H9 (cell line): Measurements from ENCODE around the gene ADORA3. TPM values are rescaled to one million over a fixed set of nuclear protein-coding genes. Genes with fewer than 3 reads are reported as not detected.

Source experiments
- DNase-seq: peaks from one replicate; pipeline ENCODE4 v3.0.0-alpha.2; 2017
- H2AFZ ChIP-seq: one replicate; pipeline ENCODE4 v1.6.1; 2013; ENCODE audit warnings: mild to moderate bottlenecking, low read length, control low read depth, moderate library complexity
- H2AK5ac ChIP-seq: 2 replicates; pipeline ENCODE4 v1.6.1; 2013; ENCODE audit warnings: low read length, control low read depth, mixed read lengths; ENCODE audit not compliant: insufficient read length
- H2BK120ac ChIP-seq: one replicate; pipeline ENCODE4 v1.6.1; 2013; ENCODE audit warnings: low read depth, mild to moderate bottlenecking, low read length, control low read depth, inconsistent platforms; ENCODE audit not compliant: poor library complexity, severe bottlenecking
- H2BK12ac ChIP-seq: 2 replicates; pipeline ENCODE4 v1.6.1; 2013; ENCODE audit warnings: low read length, control low read depth, mixed read lengths, low read depth; ENCODE audit not compliant: insufficient read length
- H2BK15ac ChIP-seq: 2 replicates; pipeline ENCODE4 v1.6.1; 2013; ENCODE audit warnings: low read depth, low read length, control low read depth
- H2BK20ac ChIP-seq: one replicate; pipeline ENCODE4 v1.6.1; 2013; ENCODE audit warnings: low read depth, mild to moderate bottlenecking, low read length, control low read depth, inconsistent platforms; ENCODE audit not compliant: poor library complexity, severe bottlenecking
- H2BK5ac ChIP-seq: 2 replicates; pipeline ENCODE4 v1.6.1; 2013; ENCODE audit warnings: low read length, control low read depth, mixed read lengths; ENCODE audit not compliant: insufficient read length
- H3K14ac ChIP-seq: 2 replicates; pipeline ENCODE4 v1.6.1; 2013; ENCODE audit warnings: low read length, control low read depth; ENCODE audit not compliant: insufficient read depth
- H3K18ac ChIP-seq: 2 replicates; pipeline ENCODE4 v1.6.1; 2013; ENCODE audit warnings: low read depth, mild to moderate bottlenecking, mixed read lengths, low read length, control low read depth; ENCODE audit not compliant: insufficient read length
- H3K23ac ChIP-seq: 2 replicates; pipeline ENCODE4 v1.6.1; 2013; ENCODE audit warnings: low read length, control low read depth, mixed read lengths, low read depth; ENCODE audit not compliant: insufficient read length
- H3K23me2 ChIP-seq: 2 replicates; pipeline ENCODE4 v1.6.1; 2013; ENCODE audit warnings: low read depth, mild to moderate bottlenecking, mixed read lengths, low read length, control low read depth; ENCODE audit not compliant: insufficient read length, poor library complexity, severe bottlenecking
- H3K27ac ChIP-seq: 2 replicates; pipeline ENCODE4 v1.5.1; 2013; ENCODE audit warnings: low read length, control low read depth, mixed read lengths, low read depth; ENCODE audit not compliant: insufficient read length
- H3K27me3 ChIP-seq: 2 replicates; pipeline ENCODE4 v1.6.1; 2013; ENCODE audit warnings: low read length, control low read depth, inconsistent platforms; ENCODE audit not compliant: insufficient read depth
- H3K4ac ChIP-seq: 2 replicates; pipeline ENCODE4 v1.6.1; 2013; ENCODE audit warnings: low read depth, mild to moderate bottlenecking, control low read depth, inconsistent platforms, low read length, moderate library complexity
- H3K4me1 ChIP-seq: 2 replicates; pipeline ENCODE4 v1.6.1; 2013; ENCODE audit warnings: low read length, control low read depth, inconsistent platforms; ENCODE audit not compliant: insufficient read depth
- H3K4me2 ChIP-seq: 2 replicates; pipeline ENCODE4 v1.6.1; 2013; ENCODE audit warnings: low read length, control low read depth, mixed read lengths; ENCODE audit not compliant: insufficient read length, insufficient read depth
- H3K56ac ChIP-seq: 2 replicates; pipeline ENCODE4 v1.6.1; 2013; ENCODE audit warnings: low read depth, mild to moderate bottlenecking, mixed read lengths, low read length, control low read depth; ENCODE audit not compliant: insufficient read length
- H3K79me1 ChIP-seq: 2 replicates; pipeline ENCODE4 v1.6.1; 2013; ENCODE audit warnings: low read depth, mild to moderate bottlenecking, moderate library complexity, low read length, control low read depth, inconsistent platforms; ENCODE audit not compliant: insufficient read depth, poor library complexity, severe bottlenecking
- H3K79me2 ChIP-seq: 2 replicates; pipeline ENCODE4 v1.6.1; 2013; ENCODE audit warnings: low read length, control low read depth, inconsistent platforms; ENCODE audit not compliant: insufficient read depth
- H3K9ac ChIP-seq: 2 replicates; pipeline ENCODE4 v1.6.1; 2013; ENCODE audit warnings: low read length, control low read depth, mixed read lengths; ENCODE audit not compliant: insufficient read length; ENCODE audit errors: extremely low read depth
- H3K9me3 ChIP-seq: one replicate; pipeline ENCODE4 v1.6.1; 2013; ENCODE audit warnings: low read depth, low read length, inconsistent platforms; ENCODE audit not compliant: control insufficient read depth
- H3T11ph ChIP-seq: one replicate; pipeline ENCODE4 v1.6.1; 2013; ENCODE audit warnings: mild to moderate bottlenecking, low read length, control low read depth, inconsistent platforms
- H4K20me1 ChIP-seq: one replicate; pipeline ENCODE4 v1.6.1; 2013; ENCODE audit not compliant: control insufficient read depth, insufficient read length, insufficient read depth
- H4K5ac ChIP-seq: 2 replicates; pipeline ENCODE4 v1.6.1; 2013; ENCODE audit warnings: low read depth, mild to moderate bottlenecking, mixed read lengths, low read length, control low read depth; ENCODE audit not compliant: insufficient read length
- H4K8ac ChIP-seq: replicated peaks from 2 replicates; pipeline ENCODE4 v1.6.1; 2013; ENCODE audit warnings: low read length, control low read depth, mixed read lengths, low read depth; ENCODE audit not compliant: insufficient read length
- H4K91ac ChIP-seq: 2 replicates; pipeline ENCODE4 v1.6.1; 2013; ENCODE audit warnings: low read depth, mild to moderate bottlenecking, moderate library complexity, mixed read lengths, low read length, control low read depth; ENCODE audit not compliant: insufficient read length
- H3K27ac Mint-ChIP-seq, 3 experiments: 2 replicates in 2 of 3; 3 replicates in 1 of 3; pipeline ENCODE4 v1.8.0; 2020 to 2021; ENCODE audit warnings: mixed read lengths in 3 of 3, mild to moderate bottlenecking in 1 of 3, moderate library complexity in 1 of 3
- H3K27me3 Mint-ChIP-seq: 2 replicates; pipeline ENCODE4 v1.8.0; 2021; ENCODE audit warnings: low read depth, mild to moderate bottlenecking, moderate library complexity, mixed read lengths
- H3K36me3 Mint-ChIP-seq, 3 experiments: 2 replicates in 2 of 3; 3 replicates in 1 of 3; pipeline ENCODE4 v1.8.0; 2020 to 2021; ENCODE audit warnings: low read depth in 3 of 3, mixed read lengths in 3 of 3; ENCODE audit not compliant: insufficient read depth in 1 of 3
- H3K4me1 Mint-ChIP-seq, 2 experiments: 2 replicates each; pipeline ENCODE4 v1.8.0; 2020; ENCODE audit warnings: mixed read lengths in 2 of 2
- H3K4me3 Mint-ChIP-seq, 2 experiments: 2 replicates in 1 of 2; 3 replicates in 1 of 2; pipeline ENCODE4 v1.8.0; 2020 to 2021; ENCODE audit warnings: mild to moderate bottlenecking in 2 of 2, mixed read lengths in 2 of 2, moderate library complexity in 1 of 2
- H3K9me3 Mint-ChIP-seq, 2 experiments: 2 replicates in 1 of 2; 3 replicates in 1 of 2; pipeline ENCODE4 v1.8.0; 2020; ENCODE audit warnings: mild to moderate bottlenecking in 2 of 2, mixed read lengths in 2 of 2, moderate library complexity in 1 of 2
- WGBS: extraction: QIAGEN DNeasy Blood & Tissue Kit; methylation state at CpG from one replicate; pipeline ENCODE4 v1.1.7; 2013; ENCODE audit warnings: missing lambda C conversion rate, low lambda C conversion rate, mixed read lengths; ENCODE audit not compliant: insufficient read length; ENCODE audit errors: extremely low coverage; 5-methylcytosine and 5-hydroxymethylcytosine counted together
- total RNA-seq: library from RNA; stranded (reverse); gene quantifications from 2 replicates; pipeline ENCODE4 v1.2.1, GENCODE V29; 2021
- TF ChIP-seq, protein P1 (sequence below): fragments of 200-600 bp; sonication (generic); conservative IDR thresholded peaks from 3 replicates; pipeline ENCODE4 v1.8.0; 2021; ENCODE audit warnings: antibody characterized with exemption, mild to moderate bottlenecking

ADORA3 gene
- total RNA-seq, 1 experiment from 2014 or later, result not detected

DNA sequence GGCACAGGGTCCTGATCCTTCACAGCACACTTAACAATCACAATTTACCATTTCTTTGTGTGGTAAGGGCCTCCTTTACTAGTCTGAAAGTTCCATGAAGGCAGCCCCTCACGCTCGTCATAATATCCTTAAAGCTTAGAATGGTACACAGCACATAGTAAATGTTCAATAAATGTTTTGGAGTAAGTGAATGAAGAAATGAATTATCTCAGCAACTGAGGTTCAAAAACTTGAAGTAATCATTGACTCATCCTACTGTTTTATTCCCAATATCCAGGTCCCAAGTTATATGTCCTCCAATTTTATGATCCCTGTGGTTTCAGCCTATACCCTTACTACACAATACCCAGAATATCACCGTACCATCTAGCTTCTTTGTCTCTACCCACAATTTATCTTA lies 31.9 kb downstream of the ADORA3 start:
- Histone ChIP-seq H4K8ac (no peak overlapping the region), H3K27ac (no peak overlapping the region), H3K27me3 (no peaks in the 10 kb centered on the region), H4K91ac (no peak overlapping the region), H3K23ac (no peak overlapping the region), H2BK5ac (no peak overlapping the region), H3K56ac (no peak overlapping the region), H2AFZ (no peak overlapping the region), H3K18ac (no peak overlapping the region), H3K4ac (no peak overlapping the region), H3K4me1 (no peaks in the 10 kb centered on the region), H3K4me2 (no peak overlapping the region), H3K79me2 (no peaks in the 10 kb centered on the region), H2BK20ac (no peak overlapping the region), H3K9ac (no peak overlapping the region), H4K5ac (no peak overlapping the region), H3T11ph (no peak overlapping the region), H2BK120ac (no peak overlapping the region), H2BK12ac (no peak overlapping the region), H3K14ac (no peak overlapping the region), H4K20me1 (no peaks in the 10 kb centered on the region), H3K23me2 (no peaks in the 10 kb centered on the region), H3K9me3 (no peaks in the 10 kb centered on the region), H2BK15ac (no peak overlapping the region), H2AK5ac (no peak overlapping the region), H3K79me1 (no peaks in the 10 kb centered on the region)
- Mint-ChIP-seq H3K27ac (no peak overlapping the region), H3K27me3 (no peaks in the 10 kb centered on the region), H3K36me3 (no peaks in the 10 kb centered on the region; a peak in 1 of 7 replicates), H3K4me3 (no peak overlapping the region), H3K9me3 (no peaks in the 10 kb centered on the region), H3K4me1 (no peaks in the 10 kb centered on the region)
- no peak for DNase-seq
- WGBS, result no CpG with 5 or more reads among the region's 3 CpGs
- TF ChIP-seq, protein P1, sequence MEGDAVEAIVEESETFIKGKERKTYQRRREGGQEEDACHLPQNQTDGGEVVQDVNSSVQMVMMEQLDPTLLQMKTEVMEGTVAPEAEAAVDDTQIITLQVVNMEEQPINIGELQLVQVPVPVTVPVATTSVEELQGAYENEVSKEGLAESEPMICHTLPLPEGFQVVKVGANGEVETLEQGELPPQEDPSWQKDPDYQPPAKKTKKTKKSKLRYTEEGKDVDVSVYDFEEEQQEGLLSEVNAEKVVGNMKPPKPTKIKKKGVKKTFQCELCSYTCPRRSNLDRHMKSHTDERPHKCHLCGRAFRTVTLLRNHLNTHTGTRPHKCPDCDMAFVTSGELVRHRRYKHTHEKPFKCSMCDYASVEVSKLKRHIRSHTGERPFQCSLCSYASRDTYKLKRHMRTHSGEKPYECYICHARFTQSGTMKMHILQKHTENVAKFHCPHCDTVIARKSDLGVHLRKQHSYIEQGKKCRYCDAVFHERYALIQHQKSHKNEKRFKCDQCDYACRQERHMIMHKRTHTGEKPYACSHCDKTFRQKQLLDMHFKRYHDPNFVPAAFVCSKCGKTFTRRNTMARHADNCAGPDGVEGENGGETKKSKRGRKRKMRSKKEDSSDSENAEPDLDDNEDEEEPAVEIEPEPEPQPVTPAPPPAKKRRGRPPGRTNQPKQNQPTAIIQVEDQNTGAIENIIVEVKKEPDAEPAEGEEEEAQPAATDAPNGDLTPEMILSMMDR, result no peak
